ENCODE measurements around the gene FSCN2.

The FSCN2 gene, protein sequence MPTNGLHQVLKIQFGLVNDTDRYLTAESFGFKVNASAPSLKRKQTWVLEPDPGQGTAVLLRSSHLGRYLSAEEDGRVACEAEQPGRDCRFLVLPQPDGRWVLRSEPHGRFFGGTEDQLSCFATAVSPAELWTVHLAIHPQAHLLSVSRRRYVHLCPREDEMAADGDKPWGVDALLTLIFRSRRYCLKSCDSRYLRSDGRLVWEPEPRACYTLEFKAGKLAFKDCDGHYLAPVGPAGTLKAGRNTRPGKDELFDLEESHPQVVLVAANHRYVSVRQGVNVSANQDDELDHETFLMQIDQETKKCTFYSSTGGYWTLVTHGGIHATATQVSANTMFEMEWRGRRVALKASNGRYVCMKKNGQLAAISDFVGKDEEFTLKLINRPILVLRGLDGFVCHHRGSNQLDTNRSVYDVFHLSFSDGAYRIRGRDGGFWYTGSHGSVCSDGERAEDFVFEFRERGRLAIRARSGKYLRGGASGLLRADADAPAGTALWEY

DNA sequence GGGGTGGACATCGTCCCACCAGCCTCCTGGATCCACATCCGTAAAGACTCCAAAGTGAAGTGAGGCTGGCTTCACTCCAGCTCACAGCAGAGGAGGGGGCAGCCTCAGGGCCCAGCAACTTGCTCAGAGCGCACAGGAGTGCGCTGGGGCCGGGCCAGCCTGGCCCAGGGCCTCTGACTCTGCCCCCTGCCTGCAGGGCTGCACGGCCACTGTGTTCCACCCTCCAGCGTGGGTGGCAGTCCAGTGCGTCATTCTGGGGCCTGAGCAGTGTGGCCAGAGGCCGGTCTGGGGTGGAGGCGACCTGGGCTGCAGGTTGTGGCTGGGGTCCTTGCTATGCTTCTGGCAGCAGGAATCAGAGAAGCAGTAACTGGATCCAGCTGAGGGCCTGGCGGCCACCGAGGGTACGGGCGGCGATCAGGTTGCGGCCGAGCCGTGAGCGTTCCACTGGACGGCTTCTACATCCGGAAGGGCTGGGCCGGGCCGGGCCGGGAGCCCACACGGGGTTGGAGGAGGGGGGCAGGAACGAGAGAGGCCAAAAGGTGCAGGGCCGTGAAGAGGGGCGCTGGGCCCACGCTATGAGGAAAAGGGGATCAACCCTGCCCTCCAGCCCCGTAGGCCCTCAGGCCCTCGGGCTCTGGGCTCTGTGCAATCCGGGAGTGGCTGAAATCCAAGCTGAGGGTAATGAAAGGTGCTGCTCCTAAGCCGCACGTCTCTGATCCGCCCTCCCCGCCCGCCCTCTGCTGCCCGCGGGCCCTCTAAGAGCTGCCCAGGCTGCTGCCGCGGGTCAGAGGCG is at the start of gene FSCN2:
FSCN2 (plus strand) TSS at position 787 of the 793 bp plus-strand sequence. CDS start 155 bp downstream, outside the sequence.
- no peak within 1 kb of the TSS for H3K4me3 ChIP-seq (replicated peaks; ENCODE audit: low read depth, low read length)
- no peak for DNase-seq (ENCODE audit: extremely low read depth, low read depth)

DNA sequence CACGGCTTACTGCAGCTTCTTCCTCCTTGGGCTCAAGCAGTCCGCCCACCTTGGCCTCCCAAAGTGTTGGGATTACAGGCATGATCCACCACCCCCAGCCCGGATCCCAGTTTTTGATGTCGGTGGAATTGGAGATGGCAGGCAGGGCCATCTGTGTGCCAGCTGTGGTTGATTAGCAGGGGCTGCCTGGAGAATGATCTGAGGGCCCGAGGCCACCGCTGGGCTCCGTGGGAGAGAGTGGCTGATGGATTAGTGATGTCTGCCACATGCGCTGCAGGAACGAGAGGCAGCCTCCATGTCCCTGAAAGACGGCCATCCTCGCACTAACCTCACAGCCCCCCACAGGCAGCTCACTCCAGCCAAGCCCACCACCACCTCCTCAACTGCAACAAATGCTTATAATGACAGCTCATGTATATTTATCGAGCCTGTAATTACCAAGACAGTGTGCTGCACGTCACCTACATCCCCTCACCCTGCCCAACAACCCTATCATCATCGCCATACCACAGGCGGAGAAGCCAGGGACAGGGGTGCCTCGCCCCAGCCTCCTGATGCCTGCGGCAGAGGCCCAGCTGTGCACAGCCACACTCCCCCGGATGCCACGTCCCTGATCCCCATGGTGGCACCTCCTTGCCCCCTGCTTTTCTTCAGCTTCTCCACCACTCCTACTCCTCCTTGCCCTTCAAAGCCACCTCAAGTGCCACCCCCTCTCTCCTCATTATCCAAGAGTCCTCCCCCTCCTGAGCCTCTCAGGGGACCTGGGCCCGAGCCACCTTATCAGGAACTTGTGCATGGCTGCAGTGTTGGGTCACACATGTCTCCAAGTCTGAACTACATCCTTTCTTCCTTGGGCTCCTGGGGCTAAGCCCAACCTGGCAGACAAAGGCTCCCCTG is 48.8 kb upstream of the FSCN2 start:
- TF ChIP-seq, protein P1, sequence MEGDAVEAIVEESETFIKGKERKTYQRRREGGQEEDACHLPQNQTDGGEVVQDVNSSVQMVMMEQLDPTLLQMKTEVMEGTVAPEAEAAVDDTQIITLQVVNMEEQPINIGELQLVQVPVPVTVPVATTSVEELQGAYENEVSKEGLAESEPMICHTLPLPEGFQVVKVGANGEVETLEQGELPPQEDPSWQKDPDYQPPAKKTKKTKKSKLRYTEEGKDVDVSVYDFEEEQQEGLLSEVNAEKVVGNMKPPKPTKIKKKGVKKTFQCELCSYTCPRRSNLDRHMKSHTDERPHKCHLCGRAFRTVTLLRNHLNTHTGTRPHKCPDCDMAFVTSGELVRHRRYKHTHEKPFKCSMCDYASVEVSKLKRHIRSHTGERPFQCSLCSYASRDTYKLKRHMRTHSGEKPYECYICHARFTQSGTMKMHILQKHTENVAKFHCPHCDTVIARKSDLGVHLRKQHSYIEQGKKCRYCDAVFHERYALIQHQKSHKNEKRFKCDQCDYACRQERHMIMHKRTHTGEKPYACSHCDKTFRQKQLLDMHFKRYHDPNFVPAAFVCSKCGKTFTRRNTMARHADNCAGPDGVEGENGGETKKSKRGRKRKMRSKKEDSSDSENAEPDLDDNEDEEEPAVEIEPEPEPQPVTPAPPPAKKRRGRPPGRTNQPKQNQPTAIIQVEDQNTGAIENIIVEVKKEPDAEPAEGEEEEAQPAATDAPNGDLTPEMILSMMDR (IDR thresholded peaks at IDR 0.05; ENCODE audit: low read depth, low read length, missing control alignments) = no peak
- no peak overlapping the region for H3K4me3 ChIP-seq (replicated peaks; ENCODE audit: low read depth, low read length)

More for the DNA sequence above, at the start of gene FSCN2:
- TF ChIP-seq, protein P1 (IDR thresholded peaks at IDR 0.05; ENCODE audit: low read depth, low read length, missing control alignments) = no peak

DNA sequence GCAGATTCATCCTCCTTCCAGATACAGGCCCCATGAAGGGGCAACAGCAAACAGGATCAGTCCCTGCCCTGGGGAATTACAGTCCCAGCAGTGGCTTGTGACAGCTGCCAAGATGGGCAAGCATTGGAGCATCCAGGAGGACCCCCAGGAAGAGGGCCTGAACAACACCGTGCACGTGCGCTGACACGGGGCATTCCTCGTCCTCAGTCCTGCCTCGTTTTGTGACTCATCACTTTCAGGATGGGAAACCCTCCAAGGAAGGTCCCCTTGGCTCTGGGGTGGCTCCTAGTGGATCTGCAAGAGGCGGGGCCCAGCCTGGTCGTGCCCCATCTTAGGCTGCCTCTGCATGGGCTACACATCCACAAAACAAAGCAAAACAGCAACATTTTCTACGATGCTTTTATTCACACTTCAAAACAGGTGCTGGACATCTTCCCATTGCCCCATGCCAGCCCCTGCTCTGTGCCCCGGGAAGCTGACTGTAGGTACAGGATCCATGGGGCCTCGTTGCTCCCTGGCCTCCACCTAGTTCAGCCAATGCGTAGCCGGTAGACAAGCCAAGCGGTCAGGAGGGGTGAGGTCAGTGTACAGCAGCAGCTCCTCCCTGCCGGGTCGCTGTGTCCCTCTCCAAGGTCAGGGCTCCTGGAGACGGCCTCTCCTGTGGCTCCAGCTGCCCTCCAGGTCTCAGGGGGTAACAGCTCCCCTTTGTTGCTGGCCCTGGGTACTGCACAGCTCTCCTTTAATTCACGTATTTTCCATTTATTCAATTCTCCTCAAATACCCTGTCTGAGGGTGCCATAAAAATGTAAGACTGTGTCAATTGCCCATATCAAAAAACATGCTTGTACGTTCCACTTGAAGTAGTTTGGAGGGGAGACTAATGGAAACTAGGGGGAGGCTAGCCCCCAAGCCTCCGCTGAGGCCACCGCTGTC is 47.8 kb upstream of the FSCN2 start:
- no peak for DNase-seq (ENCODE audit: extremely low read depth, low read depth)
- TF ChIP-seq, protein P1 (IDR thresholded peaks at IDR 0.05; ENCODE audit: low read depth, low read length, missing control alignments) = no peak
- H3K4me3 ChIP-seq (replicated peaks; ENCODE audit: low read depth, low read length) = no peak overlapping the region

More for the DNA sequence above, 48.8 kb upstream of the FSCN2 start:
- no peak for DNase-seq (ENCODE audit: extremely low read depth, low read depth)

DNA sequence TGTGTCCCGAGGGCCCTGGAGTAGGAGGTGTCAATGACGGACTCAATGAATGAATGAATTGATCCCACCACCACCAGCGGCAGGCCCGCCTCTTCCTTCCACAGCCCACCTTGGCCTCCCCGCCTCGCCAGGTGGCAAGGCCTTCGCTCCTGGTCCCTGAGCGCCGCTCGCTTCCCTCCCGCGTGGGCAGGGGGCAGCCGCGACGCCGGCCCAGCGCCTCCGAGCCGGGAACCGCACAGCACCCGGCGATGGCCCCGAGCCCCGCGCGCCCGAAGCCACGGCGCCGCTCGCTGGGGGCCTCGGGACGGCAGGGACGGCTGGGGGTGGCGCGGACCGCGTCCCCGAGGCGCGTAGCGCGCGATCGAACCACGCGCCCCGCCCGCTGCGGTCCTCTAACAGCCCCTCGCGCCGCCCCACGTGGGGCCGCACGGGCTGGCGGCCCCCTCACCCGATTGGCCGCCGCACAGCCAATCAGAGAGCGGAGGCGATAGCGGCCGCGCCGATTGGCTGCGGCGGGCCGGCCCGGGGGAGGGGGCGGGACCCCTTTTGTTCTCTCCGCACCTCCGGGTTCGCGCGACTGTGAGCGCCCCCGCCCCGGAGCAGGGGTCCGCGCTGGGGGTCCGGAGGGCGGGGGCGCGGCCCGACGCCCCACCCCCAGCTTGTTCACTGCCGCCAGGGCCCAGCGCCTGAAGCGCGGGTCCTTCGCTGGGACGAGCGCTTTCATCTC is 46.9 kb upstream of the FSCN2 start:
- no peak overlapping the region for H3K4me3 ChIP-seq (replicated peaks; ENCODE audit: low read depth, low read length)
- DNase-seq (ENCODE audit: extremely low read depth, low read depth) = no peak
- TF ChIP-seq, protein P1 (IDR thresholded peaks at IDR 0.05; ENCODE audit: low read depth, low read length, missing control alignments) = no peak

DNA sequence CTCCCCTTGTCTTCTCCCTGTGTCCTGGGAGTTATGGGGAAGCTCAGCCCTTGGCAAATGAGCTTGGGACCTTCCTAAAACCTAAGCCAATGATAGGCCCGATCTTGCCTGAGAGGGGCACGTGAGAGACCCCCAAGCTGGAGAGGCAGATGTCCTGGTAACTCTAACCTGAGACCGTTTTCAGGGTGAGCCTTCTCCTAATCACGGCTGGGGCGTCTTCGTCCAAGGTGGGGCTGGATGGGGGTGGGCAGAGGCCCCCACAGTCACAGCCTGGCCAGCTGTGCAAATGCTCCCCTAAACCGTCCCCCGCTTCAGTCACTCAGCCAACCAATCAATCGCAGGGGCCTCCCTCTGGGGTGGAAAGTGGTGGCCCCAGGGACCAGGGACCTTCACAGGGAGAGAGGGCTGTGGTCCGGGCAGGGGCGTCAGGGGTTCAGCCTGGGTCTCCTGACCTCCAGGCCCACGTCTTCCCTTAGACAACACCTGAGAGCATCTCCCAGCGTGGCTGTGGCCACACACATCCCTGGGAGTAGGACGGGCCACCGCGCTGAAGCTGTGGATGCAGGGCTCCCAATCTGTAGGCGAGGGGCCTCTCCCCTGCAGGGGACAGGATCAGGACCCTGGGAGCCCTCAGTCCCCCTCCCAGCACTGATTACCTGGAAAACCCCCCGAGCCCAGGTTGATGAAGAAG is 46.2 kb upstream of the FSCN2 start:
- TF ChIP-seq, protein P1 (IDR thresholded peaks at IDR 0.05; ENCODE audit: low read depth, low read length, missing control alignments) = no peak
- no peak overlapping the region for H3K4me3 ChIP-seq (replicated peaks; ENCODE audit: low read depth, low read length)
- no peak for DNase-seq (ENCODE audit: extremely low read depth, low read depth)
